Measurements from ENCODE around the gene LILRB3.
"Not testable (repeated sequence)": the region's sequence is repeated elsewhere in the genome, so short reads cannot be mapped to it uniquely, and the experiment has no call there.

The LILRB3 gene

GRCh38 chr19:54172471-54173358, 50.1 kb downstream of the LILRB3 start, which contains the start of gene TMC4:
TSS of gene TMC4 (minus strand) at chr19:54173160. CDS start at chr19:54173117, 43 bp downstream.
- no peak for DNase-seq (ENCODE audit: low spot score)
- no peak for TF ChIP-seq CTCF (IDR thresholded peaks at IDR 0.05; ENCODE audit: borderline replicate concordance, control extremely low read depth, extremely low read depth, insufficient read depth, missing control alignments)
- in situ Hi-C loops (cut with MboI; ENCODE audit: low sequenced_read_pairs, unreplicated experiment) = no loop called here

GRCh38 chr19:54171736-54172431, 50.9 kb downstream of the LILRB3 start:
- DNase-seq (ENCODE audit: low spot score); in situ Hi-C loops (cut with MboI; ENCODE audit: low sequenced_read_pairs, unreplicated experiment): not testable (repeated sequence)

- TF ChIP-seq CTCF (IDR thresholded peaks at IDR 0.05; ENCODE audit: borderline replicate concordance, control extremely low read depth, extremely low read depth, insufficient read depth, missing control alignments) = no peak
- in situ Hi-C loops (cut with MboI; ENCODE audit: low sequenced_read_pairs, unreplicated experiment) = loop anchor here (10.0 kb wide), 1 partner anchor 66 kb away; no protein-coding TSS in a partner anchor
- no peak for DNase-seq (ENCODE audit: low spot score)
Measured at GRCh38 chr19:54169149-54169740, 53.6 kb downstream of the LILRB3 start.

GRCh38 chr19:54168174-54168917, 54.5 kb downstream of the LILRB3 start:
- in situ Hi-C loops (cut with MboI; ENCODE audit: low sequenced_read_pairs, unreplicated experiment) = loop anchor here (10.0 kb wide), 1 partner anchor 66 kb away; no protein-coding TSS in a partner anchor
- peak; percentile 90 for TF ChIP-seq CTCF (IDR thresholded peaks at IDR 0.05; ENCODE audit: borderline replicate concordance, control extremely low read depth, extremely low read depth, insufficient read depth, missing control alignments)

More at GRCh38 chr19:54168174-54168917, 54.5 kb downstream of the LILRB3 start:
- DNase-seq (ENCODE audit: low spot score) = peak; percentile 93

Measured in GM13976 (cell line).